Bronchial epithelial cell (primary cell): ENCODE measurements around the gene MAN1B1. TPM values are rescaled to one million over a fixed set of nuclear protein-coding genes. Genes with fewer than 3 reads are reported as not detected.

Source experiments
- DNase-seq: peaks from one replicate; pipeline ENCODE4 v3.0.0-alpha.2; 2010; ENCODE audit warnings: low read depth
- FAIRE-seq: peaks from 2 replicates; lab custom pipeline; 2011; peaks lifted over from hg19 to GRCh38; lab: Jason Lieb, UNC
- H3K27me3 ChIP-seq: 2 replicates; pipeline ENCODE4 v1.5.1; 2011; ENCODE audit warnings: low read length; ENCODE audit not compliant: control insufficient read depth, insufficient read depth
- H3K36me3 ChIP-seq: 2 replicates; pipeline ENCODE4 v1.5.1; 2011; ENCODE audit warnings: low read length; ENCODE audit not compliant: control insufficient read depth, insufficient read depth
- H3K4me3 ChIP-seq: 2 replicates; pipeline ENCODE4 v1.5.1; 2011; ENCODE audit warnings: mild to moderate bottlenecking, low read depth, low read length, control low read depth
- CTCF ChIP-seq: IDR thresholded peaks from 2 replicates; pipeline ENCODE4 v1.5.1; 2011; ENCODE audit warnings: mild to moderate bottlenecking, moderate library complexity, low read length, control low read depth, inconsistent platforms; ENCODE audit not compliant: insufficient read depth, severe bottlenecking
- total RNA-seq: library from RNA; depleted of rRNA; stranded (reverse); fragments of >200 nt; gene quantifications from 2 replicates; pipeline ENCODE4 v1.2.1, GENCODE V29; 2014

The MAN1B1 gene
- total RNA-seq, 1 donor from 2014 or later, result 65.3 TPM

GRCh38 chr9:137107312-137107921 is 20.6 kb downstream of the MAN1B1 start:
- TF ChIP-seq CTCF, result no peak
- H3K27me3 ChIP-seq, result no peaks in the 10 kb centered on the region
- DNase-seq (no peak), FAIRE-seq (no peak)
- H3K4me3 ChIP-seq, result no peak overlapping the region
- peaks cover 30% of the 10 kb centered on the region for H3K36me3 ChIP-seq

DNA sequence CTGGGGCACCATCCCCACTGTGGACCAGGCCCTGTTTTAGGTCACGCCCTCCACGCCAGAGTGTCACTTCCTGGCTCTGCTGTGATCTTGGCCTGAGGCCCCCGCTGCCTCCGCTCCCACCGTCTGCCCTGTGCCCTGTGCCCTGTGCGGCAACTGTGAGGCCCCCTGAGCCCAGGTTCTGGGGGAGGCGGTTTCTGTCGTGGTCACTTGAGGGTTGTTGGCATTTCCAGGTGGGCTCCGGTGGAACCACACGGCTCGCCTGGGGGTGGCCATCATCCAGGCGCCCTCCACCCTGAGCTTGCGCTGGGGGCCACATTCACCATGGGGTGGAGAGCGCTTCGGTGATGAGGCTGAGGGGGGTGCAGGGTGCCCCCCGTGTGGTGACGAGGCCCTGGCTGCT is 21.2 kb downstream of the MAN1B1 start:
- Histone ChIP-seq H3K27me3 (no peaks in the 10 kb centered on the region), H3K36me3 (peaks cover 31% of the 10 kb centered on the region), H3K4me3 (no peak overlapping the region)
- no peak for DNase-seq
- no peak for FAIRE-seq
- TF ChIP-seq CTCF, result no peak

GRCh38 chr9:137108608-137109249 is 21.9 kb downstream of the MAN1B1 start:
- Histone ChIP-seq H3K27me3 (no peaks in the 10 kb centered on the region), H3K36me3 (peaks cover 27% of the 10 kb centered on the region), H3K4me3 (no peak overlapping the region)
- DNase-seq (no peak), FAIRE-seq (no peak)
- no peak for TF ChIP-seq CTCF

DNA sequence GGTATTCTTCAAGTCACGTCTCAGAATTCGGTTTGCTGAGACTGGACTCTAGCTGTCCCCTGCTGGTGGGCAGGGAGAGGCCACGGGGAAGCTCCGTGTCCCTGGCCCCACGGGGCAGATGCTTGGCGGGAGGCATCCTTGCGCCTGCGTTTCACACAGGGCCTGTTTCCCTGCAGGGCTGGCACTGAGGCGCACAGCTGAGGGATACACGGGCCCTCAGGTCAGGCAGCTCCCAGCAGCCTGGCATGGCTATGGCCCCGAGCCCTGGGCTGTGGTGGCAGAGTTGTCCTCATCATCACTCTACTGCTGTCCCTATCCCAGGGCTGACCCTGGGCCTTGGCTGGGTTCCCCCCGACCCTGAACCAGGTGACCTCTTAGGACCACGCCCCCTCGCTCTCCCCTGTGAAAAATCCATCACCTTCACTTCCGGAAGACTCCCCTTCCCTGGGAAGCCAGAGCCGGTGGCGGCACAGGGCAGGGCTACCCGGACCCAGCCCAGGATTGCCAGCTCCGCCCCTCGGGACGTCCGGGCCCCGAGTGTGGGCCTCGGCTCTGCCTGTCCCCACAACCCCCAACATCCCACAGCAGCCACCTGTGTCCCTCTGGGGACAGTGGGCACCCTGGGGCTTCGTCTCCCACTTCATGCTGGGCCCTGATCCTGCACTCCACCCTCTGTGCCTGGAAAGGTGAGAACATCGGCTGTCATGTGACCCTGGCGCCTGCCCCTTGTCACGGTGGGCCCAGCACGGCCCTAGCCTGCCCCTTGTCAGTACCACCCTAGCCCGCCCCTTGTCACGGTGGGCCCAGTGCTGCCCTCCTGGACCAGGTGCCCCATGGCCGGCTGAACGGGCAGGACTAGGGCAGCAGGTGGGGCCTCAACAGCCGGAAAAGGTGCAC is 22.7 kb downstream of the MAN1B1 start:
- H3K4me3 ChIP-seq, result no peak overlapping the region
- FAIRE-seq (no peak), DNase-seq (no peak)
- peaks cover 22% of the 10 kb centered on the region for H3K36me3 ChIP-seq
- TF ChIP-seq CTCF, result no peak
- H3K27me3 ChIP-seq, result no peaks in the 10 kb centered on the region

DNA sequence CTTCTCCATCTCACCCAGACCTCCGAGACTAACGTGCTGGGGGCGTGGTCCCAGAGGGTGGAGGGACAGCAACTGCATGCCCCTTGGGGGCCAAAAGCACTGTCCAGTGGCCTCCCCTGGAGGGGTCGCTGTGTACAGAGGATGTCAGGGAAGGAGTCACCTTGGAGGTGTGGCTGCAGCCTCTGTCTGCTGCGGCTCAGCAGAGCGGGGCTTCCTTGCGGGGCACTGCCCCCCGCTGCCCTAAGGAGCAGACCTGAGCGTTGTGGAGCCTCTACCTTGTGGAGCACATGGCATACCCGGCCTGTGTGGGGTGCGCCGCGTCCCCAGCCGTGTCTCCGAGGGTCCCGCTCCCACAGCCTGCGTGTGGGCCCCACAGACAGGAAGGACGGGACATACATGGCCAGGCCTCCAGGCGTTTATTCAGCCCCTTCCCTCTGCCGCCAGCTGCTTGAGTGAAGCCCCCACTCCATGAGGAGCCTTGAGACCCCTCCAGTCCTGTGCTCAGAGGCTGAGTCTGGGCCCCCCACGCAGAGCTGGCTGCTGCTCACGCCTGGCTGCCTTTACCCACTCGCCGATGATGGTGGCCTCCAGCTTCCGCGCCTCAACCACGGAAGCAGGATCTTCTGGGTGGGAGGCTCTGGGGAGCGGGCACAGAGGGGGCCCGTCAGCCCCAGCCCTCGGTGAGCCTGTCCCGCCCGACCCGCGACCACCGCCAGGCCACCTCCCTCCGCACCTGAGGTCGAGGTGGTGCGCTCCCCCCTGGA is 23.5 kb downstream of the MAN1B1 start:
- FAIRE-seq (no peak), DNase-seq (no peak)
- no peak for TF ChIP-seq CTCF
- peaks cover 20% of the 10 kb centered on the region for H3K36me3 ChIP-seq
- no peaks in the 10 kb centered on the region for H3K27me3 ChIP-seq
- H3K4me3 ChIP-seq, result no peak overlapping the region
